Ishikawa (cell line): ENCODE data around the gene CTBS.

ENCODE experiments used
- EP300 ChIP-seq: IDR thresholded peaks from 2 replicates; pipeline ENCODE4 v1.6.1; 2012; ENCODE audit warnings: borderline replicate concordance
- RAD21 ChIP-seq: IDR thresholded peaks from 2 replicates; pipeline ENCODE4 v1.6.1; 2012; ENCODE audit warnings: low read depth
- TCF12 ChIP-seq: IDR thresholded peaks from 2 replicates; pipeline ENCODE4 v1.6.1; 2012; ENCODE audit warnings: low read depth

DNA sequence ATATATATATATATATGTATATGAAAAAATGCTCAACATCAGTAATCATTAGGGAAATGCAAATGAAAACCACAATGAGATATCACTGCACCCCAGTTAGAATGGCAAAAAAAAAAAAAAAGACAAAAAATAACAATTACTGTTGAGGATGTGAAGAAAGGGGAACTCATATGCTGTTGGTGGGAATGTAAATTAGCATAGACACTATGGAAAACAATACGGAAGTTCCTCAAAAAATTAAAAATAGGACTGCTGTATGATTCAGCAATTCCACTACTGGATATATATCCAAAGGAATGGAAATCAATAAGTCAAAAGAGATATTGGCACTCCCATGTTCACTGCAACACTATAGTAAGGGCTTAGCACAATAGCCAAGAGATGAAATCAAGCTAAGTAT, 41.5 kb upstream of the CTBS start:
- no peak for TF ChIP-seq EP300
- TF ChIP-seq TCF12, result no peak
- no peak for TF ChIP-seq RAD21
